Measurements from ENCODE around the gene COL20A1. TPM values are rescaled to one million over a fixed set of nuclear protein-coding genes. Genes with fewer than 3 reads are reported as not detected.

The COL20A1 gene
- total RNA-seq, 4 donors from 2014 or later, result 0.97 to 1.2 TPM; not detected in 2

GRCh38 chr20:63273635-63274380 is 19.2 kb upstream of the COL20A1 start:
- no peak for TF ChIP-seq POLR2A (IDR thresholded peaks at IDR 0.05)
- no peak for TF ChIP-seq CTCF (IDR thresholded peaks at IDR 0.05)
- peak overlapping the region; percentile 67 to 89 for H3K4me3 ChIP-seq
- intact Hi-C loops (cut with DNase I; ENCODE audit: low total_unique reads), result no loop called here
- H3K4me1 ChIP-seq, result peaks cover 7 to 17% of the 10 kb centered on the region in 2 donors
- no peaks in the 10 kb centered on the region for H3K27me3 ChIP-seq
- H3K27ac ChIP-seq, result peak overlapping the region in 1 of 2 donors; percentile 44
- no peaks in the 10 kb centered on the region for H3K36me3 ChIP-seq
- H3K9me3 ChIP-seq, result no peaks in the 10 kb centered on the region
- no peak for DNase-seq

- Histone ChIP-seq H3K27ac (no peak overlapping the region), H3K9me3 (no peaks in the 10 kb centered on the region), H3K27me3 (no peaks in the 10 kb centered on the region), H3K4me3 (no peak overlapping the region), H3K36me3 (no peaks in the 10 kb centered on the region), H3K4me1 (peaks cover 7 to 17% of the 10 kb centered on the region in 2 donors)
- intact Hi-C loops (cut with DNase I; ENCODE audit: low total_unique reads), result no loop called here
- no peak for TF ChIP-seq POLR2A (IDR thresholded peaks at IDR 0.05)
- TF ChIP-seq CTCF (IDR thresholded peaks at IDR 0.05), result no peak
- no peak for DNase-seq
Measured at GRCh38 chr20:63274381-63275228, 18.4 kb upstream of the COL20A1 start.

DNA sequence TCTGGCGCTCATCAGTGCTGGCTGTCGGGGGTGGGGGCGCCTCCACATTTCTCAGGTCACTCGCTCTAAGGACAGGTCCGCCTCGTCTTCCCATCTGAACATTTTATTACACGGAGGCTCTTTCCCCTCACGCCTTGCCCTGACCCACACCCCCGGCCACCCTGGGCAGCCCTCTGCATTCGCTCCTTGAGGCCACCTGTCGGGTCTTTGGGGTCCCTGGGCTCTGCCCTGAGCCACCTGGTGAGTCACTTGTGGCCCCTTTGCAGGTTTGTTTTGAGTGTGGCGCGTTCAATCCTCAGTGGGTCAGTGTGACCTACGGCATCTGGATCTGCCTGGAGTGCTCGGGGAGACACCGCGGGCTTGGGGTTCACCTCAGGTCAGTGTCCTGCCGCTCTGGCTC is 17.2 kb upstream of the COL20A1 start:
- no peak overlapping the region for H3K27ac ChIP-seq
- no peaks in the 10 kb centered on the region for H3K27me3 ChIP-seq
- H3K9me3 ChIP-seq, result no peaks in the 10 kb centered on the region
- no peaks in the 10 kb centered on the region for H3K36me3 ChIP-seq
- no peak for DNase-seq
- H3K4me1 ChIP-seq, result peaks cover 7 to 17% of the 10 kb centered on the region in 2 donors
- intact Hi-C loops (cut with DNase I; ENCODE audit: low total_unique reads), result no loop called here
- TF ChIP-seq POLR2A (IDR thresholded peaks at IDR 0.05) (no peak), CTCF (IDR thresholded peaks at IDR 0.05) (no peak)
- no peak overlapping the region for H3K4me3 ChIP-seq

DNA sequence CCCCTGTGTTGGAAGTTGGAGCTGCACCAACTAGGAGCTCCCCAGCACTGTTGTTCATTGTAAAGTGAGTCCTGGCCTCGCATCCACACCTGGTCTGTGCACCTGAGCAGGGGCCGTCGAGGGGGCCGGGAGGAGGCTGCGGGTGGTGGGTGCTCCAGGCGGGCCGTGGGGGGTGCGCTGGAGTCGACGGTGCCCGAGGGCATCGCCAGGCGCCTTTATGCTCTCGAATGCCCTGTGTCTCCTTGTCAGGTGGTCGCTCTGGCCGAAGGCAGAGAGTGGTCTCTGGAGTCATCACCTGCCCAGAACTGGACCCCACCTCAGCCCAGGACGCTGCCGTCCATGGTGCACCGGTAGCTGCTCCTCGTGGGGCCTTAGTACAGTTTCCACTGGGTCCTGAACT is 16.0 kb upstream of the COL20A1 start:
- TF ChIP-seq POLR2A (IDR thresholded peaks at IDR 0.05), result no peak
- no peak for TF ChIP-seq CTCF (IDR thresholded peaks at IDR 0.05)
- Histone ChIP-seq H3K4me1 (peaks cover 7 to 17% of the 10 kb centered on the region in 2 donors), H3K27ac (no peak overlapping the region), H3K36me3 (no peaks in the 10 kb centered on the region), H3K9me3 (no peaks in the 10 kb centered on the region), H3K27me3 (no peaks in the 10 kb centered on the region), H3K4me3 (no peak overlapping the region)
- no peak for DNase-seq
- intact Hi-C loops (cut with DNase I; ENCODE audit: low total_unique reads), result no loop called here

Data from uterus (tissue), 4 donors.